ENCODE results near the gene PIM2. TPM values are rescaled to one million over a fixed set of nuclear protein-coding genes. Genes with fewer than 3 reads are reported as not detected.

PIM2 gene
- total RNA-seq, 2 donors from 2014 or later, result 26.2 to 94.0 TPM

DNA sequence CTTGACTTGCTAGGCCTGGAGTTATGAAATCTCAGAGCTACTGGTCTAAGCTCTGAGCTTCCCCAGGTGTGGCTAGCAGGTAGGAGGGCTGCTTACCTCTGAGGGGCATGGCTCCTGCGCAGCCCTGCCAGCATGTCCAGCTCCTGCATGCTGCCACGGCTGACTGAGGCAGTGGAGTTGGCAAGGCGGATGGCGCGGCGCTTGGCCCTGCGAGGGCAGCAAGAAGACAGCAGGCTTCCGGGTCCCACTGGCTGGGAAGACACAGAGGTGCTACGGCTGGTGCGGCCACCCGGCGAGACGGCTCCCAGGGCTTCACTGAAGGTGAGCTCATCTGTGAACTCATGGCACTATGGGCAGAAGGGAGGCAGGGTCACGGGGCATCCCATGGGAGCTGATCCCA is 47.1 kb upstream of the PIM2 start:
- no peaks in the 10 kb centered on the region for H3K27me3 Mint-ChIP-seq (ENCODE audit: insufficient read depth)
- no peak overlapping the region for H3K4me3 Mint-ChIP-seq
- H3K36me3 ChIP-seq (ENCODE audit: control insufficient read depth, insufficient read depth, low read length), result no peaks in the 10 kb centered on the region
- H3K9ac ChIP-seq (ENCODE audit: extremely low read depth, low read length, poor library complexity, severe bottlenecking), result no peak overlapping the region
- no peaks in the 10 kb centered on the region for H3K27me3 ChIP-seq (ENCODE audit: control insufficient read depth, insufficient read depth, low read length, poor library complexity, severe bottlenecking)
- H3K9me3 Mint-ChIP-seq, result peaks cover 58% of the 10 kb centered on the region
- no peaks in the 10 kb centered on the region for H3K4me1 ChIP-seq (ENCODE audit: control insufficient read depth, insufficient read depth, low read length)
- no peaks in the 10 kb centered on the region for H3K9me3 ChIP-seq (ENCODE audit: control insufficient read depth, low read length)
- H3K27ac ChIP-seq (ENCODE audit: low read depth, low read length), result no peak overlapping the region
- peaks cover 5% of the 10 kb centered on the region for H3K4me1 Mint-ChIP-seq
- H3K4me3 ChIP-seq (ENCODE audit: low read length), result no peak overlapping the region
- DNase-seq, result no peak
- TF ChIP-seq CTCF (conservative IDR thresholded peaks at IDR 0.05), result no peak
- H3K36me3 Mint-ChIP-seq (ENCODE audit: low read depth), result peaks cover 5% of the 10 kb centered on the region
- H3K27ac Mint-ChIP-seq, result no peak overlapping the region
- 94 to 100% methylated on average over 1 to 14 of the region's 14 CpGs for whole genome bisulfite sequencing, 2 experiments (ENCODE audit: insufficient coverage in 1 of 2, insufficient read length in 1 of 2)

- Histone ChIP-seq H3K27ac (ENCODE audit: low read depth, low read length) (no peak overlapping the region), H3K4me3 (ENCODE audit: low read length) (no peak overlapping the region), H3K9me3 (ENCODE audit: control insufficient read depth, low read length) (no peaks in the 10 kb centered on the region), H3K27me3 (ENCODE audit: control insufficient read depth, insufficient read depth, low read length, poor library complexity, severe bottlenecking) (no peaks in the 10 kb centered on the region), H3K9ac (ENCODE audit: extremely low read depth, low read length, poor library complexity, severe bottlenecking) (no peak overlapping the region), H3K4me1 (ENCODE audit: control insufficient read depth, insufficient read depth, low read length) (no peaks in the 10 kb centered on the region), H3K36me3 (ENCODE audit: control insufficient read depth, insufficient read depth, low read length) (no peaks in the 10 kb centered on the region)
- H3K27me3 Mint-ChIP-seq (ENCODE audit: insufficient read depth), result no peaks in the 10 kb centered on the region
- H3K4me1 Mint-ChIP-seq, result peaks cover 5% of the 10 kb centered on the region
- peak; percentile 11 for TF ChIP-seq CTCF (conservative IDR thresholded peaks at IDR 0.05)
- H3K4me3 Mint-ChIP-seq, result no peak overlapping the region
- peaks cover 54% of the 10 kb centered on the region for H3K9me3 Mint-ChIP-seq
- H3K27ac Mint-ChIP-seq, result peak overlapping the region; percentile 35
- H3K36me3 Mint-ChIP-seq (ENCODE audit: low read depth), result peaks cover 2% of the 10 kb centered on the region
- no peak for DNase-seq
- WGBS, 2 experiments (ENCODE audit: insufficient coverage in 1 of 2, insufficient read length in 1 of 2), result 40 to 65% methylated on average over 1 to 4 of the region's 5 CpGs
Measured at GRCh38 chrX:48961585-48962091, 42.8 kb upstream of the PIM2 start.

DNA sequence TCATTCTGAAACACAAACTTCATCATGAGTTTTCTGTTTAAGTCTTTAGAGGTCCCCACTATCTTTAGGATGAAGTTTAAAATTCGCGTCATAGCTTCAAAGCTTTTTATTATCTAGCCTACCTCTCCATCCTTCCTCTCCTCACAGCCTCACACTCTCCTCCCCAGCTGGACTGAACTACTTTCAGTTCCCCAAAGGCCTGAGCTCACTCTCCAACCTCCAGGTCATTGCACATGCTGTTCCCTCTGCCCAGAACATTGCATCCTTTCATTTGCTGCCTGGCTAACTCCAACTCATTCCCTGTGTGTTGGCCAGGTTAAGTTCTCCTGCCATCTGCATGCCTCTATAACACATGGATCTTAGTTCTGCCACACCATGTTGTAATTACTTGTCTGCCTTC is 41.5 kb upstream of the PIM2 start:
- Mint-ChIP-seq H3K9me3 (peaks cover 58% of the 10 kb centered on the region), H3K4me3 (no peak overlapping the region), H3K27ac (no peak overlapping the region), H3K27me3 (ENCODE audit: insufficient read depth) (no peaks in the 10 kb centered on the region), H3K4me1 (peaks cover 9% of the 10 kb centered on the region), H3K36me3 (ENCODE audit: low read depth) (peaks cover 2% of the 10 kb centered on the region)
- 100% methylated on average over 2 of the region's 2 CpGs; no CpG with 5 or more reads in 1 of the 2 experiments for WGBS, 2 experiments (ENCODE audit: insufficient coverage in 1 of 2, insufficient read length in 1 of 2)
- H3K36me3 ChIP-seq (ENCODE audit: control insufficient read depth, insufficient read depth, low read length), result peaks cover 5% of the 10 kb centered on the region
- no peak overlapping the region for H3K27ac ChIP-seq (ENCODE audit: low read depth, low read length)
- H3K9ac ChIP-seq (ENCODE audit: extremely low read depth, low read length, poor library complexity, severe bottlenecking), result no peak overlapping the region
- no peak for DNase-seq
- no peaks in the 10 kb centered on the region for H3K4me1 ChIP-seq (ENCODE audit: control insufficient read depth, insufficient read depth, low read length)
- no peak overlapping the region for H3K4me3 ChIP-seq (ENCODE audit: low read length)
- no peaks in the 10 kb centered on the region for H3K9me3 ChIP-seq (ENCODE audit: control insufficient read depth, low read length)
- no peaks in the 10 kb centered on the region for H3K27me3 ChIP-seq (ENCODE audit: control insufficient read depth, insufficient read depth, low read length, poor library complexity, severe bottlenecking)
- TF ChIP-seq CTCF (conservative IDR thresholded peaks at IDR 0.05), result no peak

All from endodermal cell (in vitro differentiated cells).